SK-N-SH treated with all-trans-retinoic acid at 6 μM for 48 hours (cell line): ENCODE results near the gene SKAP2.

ENCODE experiments used
- ATAC-seq: fragments of 200-7000 bp; cut with Tn5 transposase; 3 replicates; pipeline ENCODE4 v1.9.1; 2020; ENCODE audit warnings: mild to moderate bottlenecking, moderate library complexity
- BACH2 ChIP-seq: fragments of 250-450 bp; sonication (Bioruptor Pico); IDR thresholded peaks from 2 replicates; pipeline ENCODE4 v1.9.0; 2021; ENCODE audit warnings: mild to moderate bottlenecking, borderline replicate concordance
- CSDC2 ChIP-seq: fragments of 250-450 bp; sonication (Bioruptor Pico); IDR thresholded peaks from 2 replicates; pipeline ENCODE4 v1.5.0; 2020; ENCODE audit warnings: mild to moderate bottlenecking, moderate library complexity
- ESRRG ChIP-seq: fragments of 250-450 bp; sonication (Bioruptor Pico); IDR thresholded peaks from 2 replicates; pipeline ENCODE4 v1.6.1; 2021; ENCODE audit warnings: mild to moderate bottlenecking
- GLIS3 ChIP-seq: fragments of 250-450 bp; sonication (Bioruptor Pico); IDR thresholded peaks from 2 replicates; pipeline ENCODE4 v1.5.0; 2020; ENCODE audit warnings: mild to moderate bottlenecking, moderate library complexity
- ISL1 ChIP-seq: fragments of 250-450 bp; sonication (Bioruptor Pico); IDR thresholded peaks from 2 replicates; pipeline ENCODE4 v2.1.2; 2022; ENCODE audit warnings: mild to moderate bottlenecking, moderate library complexity
- OSR1 ChIP-seq: fragments of 250-450 bp; sonication (Bioruptor Pico); IDR thresholded peaks from 2 replicates; pipeline ENCODE4 v1.8.0; 2022; ENCODE audit warnings: moderate library complexity, mild to moderate bottlenecking, inconsistent platforms
- PATZ1 ChIP-seq: fragments of 250-450 bp; sonication (Bioruptor Pico); IDR thresholded peaks from 2 replicates; pipeline ENCODE4 v1.8.0; 2020; ENCODE audit warnings: mild to moderate bottlenecking, moderate library complexity, borderline replicate concordance
- POU6F1 ChIP-seq: fragments of 250-450 bp; sonication (Bioruptor Pico); IDR thresholded peaks from 2 replicates; pipeline ENCODE4 v1.8.0; 2021; ENCODE audit warnings: low read depth, mild to moderate bottlenecking, moderate library complexity, borderline replicate concordance
- PPARA ChIP-seq: fragments of 250-450 bp; sonication (Bioruptor Pico); IDR thresholded peaks from 2 replicates; pipeline ENCODE4 v1.5.0; 2020; ENCODE audit warnings: mild to moderate bottlenecking, borderline replicate concordance
- RARB ChIP-seq: fragments of 250-450 bp; sonication (Bioruptor Pico); IDR thresholded peaks from 2 replicates; pipeline ENCODE4 v1.8.0; 2021; ENCODE audit warnings: mild to moderate bottlenecking, moderate library complexity
- SNAI2 ChIP-seq: fragments of 250-450 bp; sonication (Bioruptor Pico); IDR thresholded peaks from 2 replicates; pipeline ENCODE4 v1.5.0; 2020; ENCODE audit warnings: mild to moderate bottlenecking, moderate library complexity
- TCF4 ChIP-seq: fragments of 250-450 bp; sonication (Bioruptor Pico); IDR thresholded peaks from 2 replicates; pipeline ENCODE4 v1.8.0; 2021; ENCODE audit warnings: mild to moderate bottlenecking, moderate library complexity, borderline replicate concordance
- TOX ChIP-seq: fragments of 250-450 bp; sonication (Bioruptor Pico); IDR thresholded peaks from 2 replicates; pipeline ENCODE4 v1.8.0; 2021; ENCODE audit warnings: mild to moderate bottlenecking, moderate library complexity, borderline replicate concordance
- ZC3H10 ChIP-seq: fragments of 250-450 bp; sonication (Bioruptor Pico); IDR thresholded peaks from 2 replicates; pipeline ENCODE4 v1.5.1; 2021; ENCODE audit warnings: mild to moderate bottlenecking, moderate library complexity
- ZFP3 ChIP-seq: fragments of 250-450 bp; sonication (Bioruptor Pico); IDR thresholded peaks from 2 replicates; pipeline ENCODE4 v1.5.0; 2020; ENCODE audit warnings: mild to moderate bottlenecking, moderate library complexity
- ZFP30 ChIP-seq: fragments of 450-650 bp; formaldehyde crosslinking; IDR thresholded peaks from 2 replicates; pipeline ENCODE4 v1.5.0; 2022; ENCODE audit warnings: mild to moderate bottlenecking, moderate library complexity
- ZNF565 ChIP-seq: fragments of 450-650 bp; formaldehyde crosslinking; conservative IDR thresholded peaks from 2 replicates; pipeline ENCODE4 v1.5.0; 2020; ENCODE audit warnings: low read depth, mild to moderate bottlenecking, moderate library complexity
- ZNF70 ChIP-seq: fragments of 450-650 bp; formaldehyde crosslinking; IDR thresholded peaks from 2 replicates; pipeline ENCODE4 v1.5.0; 2020; ENCODE audit warnings: mild to moderate bottlenecking, moderate library complexity
- ZNF8 ChIP-seq: fragments of 450-650 bp; formaldehyde crosslinking; IDR thresholded peaks from 2 replicates; pipeline ENCODE4 v1.5.0; 2020; ENCODE audit warnings: mild to moderate bottlenecking, moderate library complexity
- TF ChIP-seq, protein P1 (sequence below): fragments of 250-450 bp; sonication (Bioruptor Pico); IDR thresholded peaks from 2 replicates; pipeline ENCODE4 v1.5.1; 2021; ENCODE audit warnings: mild to moderate bottlenecking, moderate library complexity
- TF ChIP-seq, protein P2 (sequence below): fragments of 250-450 bp; sonication (Bioruptor Pico); IDR thresholded peaks from 2 replicates; pipeline ENCODE4 v1.5.1; 2020; ENCODE audit warnings: low read depth, mild to moderate bottlenecking, moderate library complexity
- TF ChIP-seq, protein P3 (sequence below): fragments of 250-450 bp; sonication (Bioruptor Pico); IDR thresholded peaks from 2 replicates; pipeline ENCODE4 v1.5.0; 2020; ENCODE audit warnings: mild to moderate bottlenecking, moderate library complexity

SKAP2 gene

DNA sequence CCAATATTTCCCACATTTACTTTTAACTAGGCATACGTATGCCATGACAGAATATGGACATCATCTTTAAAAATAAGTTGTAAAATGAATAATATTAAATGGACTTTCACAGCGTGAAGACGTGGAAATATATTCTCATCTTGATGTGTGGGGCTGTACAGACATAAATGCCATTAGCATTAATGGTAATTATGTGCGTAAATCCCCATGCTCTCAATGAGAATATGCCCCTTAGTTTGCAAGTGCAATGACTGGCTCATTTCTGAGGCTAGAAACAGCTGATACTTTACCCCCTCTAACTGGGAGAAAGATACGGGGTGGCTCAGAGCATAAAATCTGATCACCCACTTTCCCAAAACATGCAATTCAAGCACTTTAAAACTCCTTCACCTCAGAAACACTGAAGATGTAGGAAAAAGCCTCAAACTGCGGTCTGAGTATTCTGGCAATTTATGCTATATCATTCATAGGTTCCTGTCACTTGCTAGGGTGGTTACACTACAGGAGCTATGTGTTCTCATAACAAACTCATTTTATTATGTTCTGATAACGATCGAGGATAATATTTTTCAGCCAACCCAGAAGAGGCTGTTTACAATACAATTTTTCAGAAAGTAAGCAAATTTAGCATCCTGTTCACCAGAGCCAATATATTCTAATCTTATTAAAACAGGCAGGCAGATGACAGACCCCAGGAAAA is 211.8 kb downstream of the SKAP2 start:
- no peak for ATAC-seq

GRCh38 chr7:26650103-26650502 is 214.3 kb downstream of the SKAP2 start:
- no peak for ATAC-seq
- TF ChIP-seq CSDC2 (CRISPR knock-in tag) (no peak), ZFP30 (CRISPR knock-in tag) (no peak), ISL1 (CRISPR knock-in tag) (no peak), ESRRG (CRISPR knock-in tag) (no peak), POU6F1 (CRISPR knock-in tag) (no peak), PPARA (CRISPR knock-in tag) (no peak), TCF4 (no peak), ZNF70 (CRISPR knock-in tag) (no peak), SNAI2 (CRISPR knock-in tag) (no peak), GLIS3 (CRISPR knock-in tag) (no peak), PATZ1 (CRISPR knock-in tag) (no peak), RARB (CRISPR knock-in tag) (no peak), OSR1 (no peak), TOX (CRISPR knock-in tag) (no peak)
- TF ChIP-seq, protein P1, sequence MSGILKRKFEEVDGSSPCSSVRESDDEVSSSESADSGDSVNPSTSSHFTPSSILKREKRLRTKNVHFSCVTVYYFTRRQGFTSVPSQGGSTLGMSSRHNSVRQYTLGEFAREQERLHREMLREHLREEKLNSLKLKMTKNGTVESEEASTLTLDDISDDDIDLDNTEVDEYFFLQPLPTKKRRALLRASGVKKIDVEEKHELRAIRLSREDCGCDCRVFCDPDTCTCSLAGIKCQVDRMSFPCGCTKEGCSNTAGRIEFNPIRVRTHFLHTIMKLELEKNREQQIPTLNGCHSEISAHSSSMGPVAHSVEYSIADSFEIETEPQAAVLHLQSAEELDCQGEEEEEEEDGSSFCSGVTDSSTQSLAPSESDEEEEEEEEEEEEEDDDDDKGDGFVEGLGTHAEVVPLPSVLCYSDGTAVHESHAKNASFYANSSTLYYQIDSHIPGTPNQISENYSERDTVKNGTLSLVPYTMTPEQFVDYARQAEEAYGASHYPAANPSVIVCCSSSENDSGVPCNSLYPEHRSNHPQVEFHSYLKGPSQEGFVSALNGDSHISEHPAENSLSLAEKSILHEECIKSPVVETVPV (CRISPR knock-in tag) = no peak

More for the DNA sequence above, 211.8 kb downstream of the SKAP2 start:
- TF ChIP-seq POU6F1 (CRISPR knock-in tag) (no peak), ZC3H10 (no peak), ZNF8 (CRISPR knock-in tag) (no peak), TCF4 (no peak), ZFP3 (CRISPR knock-in tag) (no peak), PPARA (CRISPR knock-in tag) (no peak), BACH2 (CRISPR knock-in tag) (no peak), PATZ1 (CRISPR knock-in tag) (no peak), ZNF565 (CRISPR knock-in tag) (no peak), ZNF70 (CRISPR knock-in tag) (no peak), SNAI2 (CRISPR knock-in tag) (no peak), ISL1 (CRISPR knock-in tag) (no peak), RARB (CRISPR knock-in tag) (no peak), CSDC2 (CRISPR knock-in tag) (no peak), ZFP30 (CRISPR knock-in tag) (no peak)
- TF ChIP-seq, protein P2, sequence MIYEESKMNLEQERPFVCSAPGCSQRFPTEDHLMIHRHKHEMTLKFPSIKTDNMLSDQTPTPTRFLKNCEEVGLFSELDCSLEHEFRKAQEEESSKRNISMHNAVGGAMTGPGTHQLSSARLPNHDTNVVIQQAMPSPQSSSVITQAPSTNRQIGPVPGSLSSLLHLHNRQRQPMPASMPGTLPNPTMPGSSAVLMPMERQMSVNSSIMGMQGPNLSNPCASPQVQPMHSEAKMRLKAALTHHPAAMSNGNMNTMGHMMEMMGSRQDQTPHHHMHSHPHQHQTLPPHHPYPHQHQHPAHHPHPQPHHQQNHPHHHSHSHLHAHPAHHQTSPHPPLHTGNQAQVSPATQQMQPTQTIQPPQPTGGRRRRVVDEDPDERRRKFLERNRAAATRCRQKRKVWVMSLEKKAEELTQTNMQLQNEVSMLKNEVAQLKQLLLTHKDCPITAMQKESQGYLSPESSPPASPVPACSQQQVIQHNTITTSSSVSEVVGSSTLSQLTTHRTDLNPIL (CRISPR knock-in tag) = no peak
- TF ChIP-seq, protein P3, sequence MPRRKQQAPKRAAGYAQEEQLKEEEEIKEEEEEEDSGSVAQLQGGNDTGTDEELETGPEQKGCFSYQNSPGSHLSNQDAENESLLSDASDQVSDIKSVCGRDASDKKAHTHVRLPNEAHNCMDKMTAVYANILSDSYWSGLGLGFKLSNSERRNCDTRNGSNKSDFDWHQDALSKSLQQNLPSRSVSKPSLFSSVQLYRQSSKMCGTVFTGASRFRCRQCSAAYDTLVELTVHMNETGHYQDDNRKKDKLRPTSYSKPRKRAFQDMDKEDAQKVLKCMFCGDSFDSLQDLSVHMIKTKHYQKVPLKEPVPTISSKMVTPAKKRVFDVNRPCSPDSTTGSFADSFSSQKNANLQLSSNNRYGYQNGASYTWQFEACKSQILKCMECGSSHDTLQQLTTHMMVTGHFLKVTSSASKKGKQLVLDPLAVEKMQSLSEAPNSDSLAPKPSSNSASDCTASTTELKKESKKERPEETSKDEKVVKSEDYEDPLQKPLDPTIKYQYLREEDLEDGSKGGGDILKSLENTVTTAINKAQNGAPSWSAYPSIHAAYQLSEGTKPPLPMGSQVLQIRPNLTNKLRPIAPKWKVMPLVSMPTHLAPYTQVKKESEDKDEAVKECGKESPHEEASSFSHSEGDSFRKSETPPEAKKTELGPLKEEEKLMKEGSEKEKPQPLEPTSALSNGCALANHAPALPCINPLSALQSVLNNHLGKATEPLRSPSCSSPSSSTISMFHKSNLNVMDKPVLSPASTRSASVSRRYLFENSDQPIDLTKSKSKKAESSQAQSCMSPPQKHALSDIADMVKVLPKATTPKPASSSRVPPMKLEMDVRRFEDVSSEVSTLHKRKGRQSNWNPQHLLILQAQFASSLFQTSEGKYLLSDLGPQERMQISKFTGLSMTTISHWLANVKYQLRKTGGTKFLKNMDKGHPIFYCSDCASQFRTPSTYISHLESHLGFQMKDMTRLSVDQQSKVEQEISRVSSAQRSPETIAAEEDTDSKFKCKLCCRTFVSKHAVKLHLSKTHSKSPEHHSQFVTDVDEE = no peak
- TF ChIP-seq, all 23 proteins: peak for 0
